Limb (tissue), 2 donors: Measurements from ENCODE around the gene PDE7B.

Source experiments
- DNase-seq, 2 donors: peaks; one replicate each; pipeline ENCODE4 v3.0.0-alpha.2; 2016; ENCODE audit errors: extremely low spot score in 2 of 2

Gene PDE7B

GRCh38 chr6:136226674-136227377 lies 375.3 kb downstream of the PDE7B start:
- DNase-seq: no peak

GRCh38 chr6:136228814-136229213 lies 377.3 kb downstream of the PDE7B start:
- no peak for DNase-seq

GRCh38 chr6:136230219-136230853 lies 378.8 kb downstream of the PDE7B start:
- no peak for DNase-seq

GRCh38 chr6:136232701-136233100 lies 381.2 kb downstream of the PDE7B start:
- DNase-seq: no peak

- DNase-seq: no peak
Observed at GRCh38 chr6:136235233-136235564, 383.7 kb downstream of the PDE7B start.

- no peak for DNase-seq
Observed at GRCh38 chr6:136236466-136237293, 385.2 kb downstream of the PDE7B start.

- no peak for DNase-seq
Observed at GRCh38 chr6:136244061-136244616, 392.6 kb downstream of the PDE7B start.
